ENCODE results near the gene GPSM1. TPM values are rescaled to one million over a fixed set of nuclear protein-coding genes. Genes with fewer than 3 reads are reported as not detected.

The GPSM1 gene
- total RNA-seq, 1 experiment from 2014 or later = 26.4 TPM

DNA sequence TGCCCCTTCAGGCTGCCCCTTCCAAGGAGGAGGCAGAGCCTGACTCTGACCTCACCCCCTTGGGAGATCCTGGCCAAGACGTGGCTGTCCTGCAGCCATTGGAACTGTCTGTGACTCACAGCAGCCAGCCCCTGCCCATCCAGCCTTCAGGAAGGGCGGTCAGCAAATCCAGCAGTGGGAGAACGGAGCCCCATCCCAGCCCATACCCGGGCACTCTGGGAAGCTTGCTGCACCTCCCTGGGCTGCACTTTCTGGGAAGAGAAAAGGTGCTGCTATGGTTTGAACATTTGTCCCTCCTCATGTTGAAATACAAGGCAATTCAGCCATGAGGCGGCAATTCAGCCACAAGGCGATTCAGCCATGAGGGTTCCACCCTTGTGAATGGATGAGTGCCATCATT is 47.9 kb upstream of the GPSM1 start (continued):
- TF ChIP-seq YY1 (IDR thresholded peaks at IDR 0.05; ENCODE audit: extremely low read depth, insufficient replicate concordance, low read depth, low read length) = no peak
- TF ChIP-seq SIN3A (IDR thresholded peaks at IDR 0.05; ENCODE audit: low read depth) = no peak
- TF ChIP-seq POLR2A (IDR thresholded peaks at IDR 0.05; ENCODE audit: borderline replicate concordance, extremely low read depth, insufficient read depth, insufficient read length) = no peak
- TF ChIP-seq, protein P1, sequence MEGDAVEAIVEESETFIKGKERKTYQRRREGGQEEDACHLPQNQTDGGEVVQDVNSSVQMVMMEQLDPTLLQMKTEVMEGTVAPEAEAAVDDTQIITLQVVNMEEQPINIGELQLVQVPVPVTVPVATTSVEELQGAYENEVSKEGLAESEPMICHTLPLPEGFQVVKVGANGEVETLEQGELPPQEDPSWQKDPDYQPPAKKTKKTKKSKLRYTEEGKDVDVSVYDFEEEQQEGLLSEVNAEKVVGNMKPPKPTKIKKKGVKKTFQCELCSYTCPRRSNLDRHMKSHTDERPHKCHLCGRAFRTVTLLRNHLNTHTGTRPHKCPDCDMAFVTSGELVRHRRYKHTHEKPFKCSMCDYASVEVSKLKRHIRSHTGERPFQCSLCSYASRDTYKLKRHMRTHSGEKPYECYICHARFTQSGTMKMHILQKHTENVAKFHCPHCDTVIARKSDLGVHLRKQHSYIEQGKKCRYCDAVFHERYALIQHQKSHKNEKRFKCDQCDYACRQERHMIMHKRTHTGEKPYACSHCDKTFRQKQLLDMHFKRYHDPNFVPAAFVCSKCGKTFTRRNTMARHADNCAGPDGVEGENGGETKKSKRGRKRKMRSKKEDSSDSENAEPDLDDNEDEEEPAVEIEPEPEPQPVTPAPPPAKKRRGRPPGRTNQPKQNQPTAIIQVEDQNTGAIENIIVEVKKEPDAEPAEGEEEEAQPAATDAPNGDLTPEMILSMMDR (IDR thresholded peaks at IDR 0.05 in 2 of 3, conservative IDR thresholded peaks at IDR 0.05 in 1 of 3; ENCODE audit: borderline replicate concordance in 1 of 3, insufficient read depth in 1 of 3, low read depth in 2 of 3, low read length in 2 of 3) = no peak
- no peak for TF ChIP-seq EZH2 (IDR thresholded peaks at IDR 0.05)

DNA sequence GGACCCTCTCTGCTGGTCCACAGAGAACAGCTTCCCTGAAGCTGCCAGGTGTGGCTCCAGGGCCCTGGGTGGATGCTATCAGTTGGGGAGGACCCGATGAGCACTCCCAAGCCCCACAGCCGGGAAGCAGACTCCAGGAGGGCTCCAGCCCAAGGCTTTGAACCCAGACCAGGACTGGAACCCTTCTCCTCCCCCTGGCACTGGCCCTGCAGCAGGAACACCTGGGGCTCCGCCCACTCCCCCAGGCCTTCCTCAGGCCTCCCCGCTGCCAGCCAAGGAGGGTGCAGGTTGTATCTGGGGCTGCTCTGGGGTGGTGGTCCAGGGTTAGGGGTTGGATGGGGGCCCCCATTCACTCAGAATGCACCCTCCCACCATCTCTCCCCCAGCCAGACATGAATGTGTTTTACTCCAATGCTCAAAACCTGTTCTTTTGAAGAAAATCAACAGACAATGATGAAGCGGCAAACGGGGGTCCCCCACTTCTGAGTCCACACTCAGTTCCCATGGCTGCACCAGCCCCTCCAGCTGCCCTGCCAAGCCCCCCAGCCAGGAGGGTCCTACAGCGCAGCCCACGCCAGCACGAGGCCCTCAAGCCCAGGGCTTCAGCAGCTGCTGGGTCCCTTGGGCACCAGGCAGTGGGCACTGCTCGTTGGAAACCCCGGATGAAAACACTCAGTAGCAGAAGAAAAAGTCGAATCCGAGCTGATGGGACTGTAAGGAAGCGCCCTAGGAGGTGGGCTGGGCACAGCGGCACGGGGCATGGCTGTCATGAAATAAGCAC is 46.6 kb upstream of the GPSM1 start:
- ChIA-PET POLR2A (interaction anchor here (1.1 kb wide), 1 partner anchor 14 kb away, joined by 3 read pairs; no protein-coding TSS in a partner anchor), RAD21 (ENCODE audit: low non-redundant PET in 1 of 2, low total read pairs in 2 of 2, uncharacterized antibody in 2 of 2, unreplicated experiment in 2 of 2) (no interaction called here), CTCF (no interaction called here)
- Histone ChIP-seq H3K4me3 (replicated peaks in 1 of 2; ENCODE audit: low read depth in 1 of 2, low read length in 2 of 2) (no peak overlapping the region), H2AFZ (ENCODE audit: low read depth, low read length, poor library complexity, severe bottlenecking) (no peak overlapping the region), H3K27ac (ENCODE audit: low read depth, low read length) (no peak overlapping the region), H3K4me1 (ENCODE audit: control insufficient read depth in 1 of 2, insufficient read depth in 2 of 2, low read length in 2 of 2) (peaks cover 6 to 9% of the 10 kb centered on the region in 2 experiments; a peak in 3 of 4 replicates), H3K9me2 (ENCODE audit: insufficient read depth) (no peaks in the 10 kb centered on the region), H4K20me1 (ENCODE audit: insufficient read depth) (no peaks in the 10 kb centered on the region), H3K36me3 (ENCODE audit: control insufficient read depth in 1 of 2, insufficient read depth in 2 of 2, low read length in 2 of 2) (no peaks in the 10 kb centered on the region), H3K9ac (ENCODE audit: low read length) (no peak overlapping the region), H3K9me3 (ENCODE audit: control insufficient read depth in 1 of 2, insufficient read depth in 1 of 2, low read depth in 1 of 2, low read length in 2 of 2) (no peaks in the 10 kb centered on the region), H3K79me2 (ENCODE audit: insufficient read depth, low read length) (no peaks in the 10 kb centered on the region), H3K27me3 (ENCODE audit: insufficient read depth, low read length) (no peaks in the 10 kb centered on the region), H3K4me2 (ENCODE audit: low read length) (no peak overlapping the region)
- ATAC-seq = no peak
- no TSS peak for BruUV-seq (replicated peaks)
- intact Hi-C loops (cut with micrococcal nuclease) = loop anchor here (5.0 to 10.0 kb wide), 2 partner anchors 316 to 678 kb away; partner anchors contain the start of gene UBAC1
- DNase-seq (ENCODE audit: low read depth, low spot score) = no peak
- TF ChIP-seq EZH2 (IDR thresholded peaks at IDR 0.05) = no peak
- TF ChIP-seq SIN3A (IDR thresholded peaks at IDR 0.05; ENCODE audit: low read depth) = no peak
- TF ChIP-seq SRF (IDR thresholded peaks at IDR 0.05; ENCODE audit: low read depth) = no peak
- TF ChIP-seq, protein P2, sequence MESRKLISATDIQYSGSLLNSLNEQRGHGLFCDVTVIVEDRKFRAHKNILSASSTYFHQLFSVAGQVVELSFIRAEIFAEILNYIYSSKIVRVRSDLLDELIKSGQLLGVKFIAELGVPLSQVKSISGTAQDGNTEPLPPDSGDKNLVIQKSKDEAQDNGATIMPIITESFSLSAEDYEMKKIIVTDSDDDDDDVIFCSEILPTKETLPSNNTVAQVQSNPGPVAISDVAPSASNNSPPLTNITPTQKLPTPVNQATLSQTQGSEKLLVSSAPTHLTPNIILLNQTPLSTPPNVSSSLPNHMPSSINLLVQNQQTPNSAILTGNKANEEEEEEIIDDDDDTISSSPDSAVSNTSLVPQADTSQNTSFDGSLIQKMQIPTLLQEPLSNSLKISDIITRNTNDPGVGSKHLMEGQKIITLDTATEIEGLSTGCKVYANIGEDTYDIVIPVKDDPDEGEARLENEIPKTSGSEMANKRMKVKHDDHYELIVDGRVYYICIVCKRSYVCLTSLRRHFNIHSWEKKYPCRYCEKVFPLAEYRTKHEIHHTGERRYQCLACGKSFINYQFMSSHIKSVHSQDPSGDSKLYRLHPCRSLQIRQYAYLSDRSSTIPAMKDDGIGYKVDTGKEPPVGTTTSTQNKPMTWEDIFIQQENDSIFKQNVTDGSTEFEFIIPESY (IDR thresholded peaks at IDR 0.05; ENCODE audit: extremely low read depth, insufficient replicate concordance, low read length) = no peak
- TF ChIP-seq ZNF274 (IDR thresholded peaks at IDR 0.05; ENCODE audit: low read depth, low read length) = no peak
- TF ChIP-seq CBX3 (IDR thresholded peaks at IDR 0.05; ENCODE audit: low read depth) = no peak
- no peak for TF ChIP-seq TCF7L2 (IDR thresholded peaks at IDR 0.05; ENCODE audit: borderline replicate concordance, extremely low read depth, insufficient read depth, insufficient read length)
- TF ChIP-seq EZH2phosphoT487 (IDR thresholded peaks at IDR 0.05; ENCODE audit: borderline replicate concordance) = no peak
- TF ChIP-seq, protein P1 (IDR thresholded peaks at IDR 0.05 in 2 of 3, conservative IDR thresholded peaks at IDR 0.05 in 1 of 3; ENCODE audit: borderline replicate concordance in 1 of 3, insufficient read depth in 1 of 3, low read depth in 2 of 3, low read length in 2 of 3) = no peak

Measured in HCT116 (cell line).